Nephron (organoid): ENCODE results near the gene ADCY5.

ENCODE experiments used
- H3K27ac Mint-ChIP-seq, 3 experiments: 2 replicates each; pipeline ENCODE4 v1.8.0; 2020; ENCODE audit warnings: mixed read lengths in 3 of 3, mild to moderate bottlenecking in 2 of 3, moderate library complexity in 1 of 3
- H3K27me3 Mint-ChIP-seq: 2 replicates; pipeline ENCODE4 v1.8.0; 2021; ENCODE audit warnings: low read depth, mild to moderate bottlenecking, moderate library complexity, mixed read lengths
- H3K36me3 Mint-ChIP-seq: 2 replicates; pipeline ENCODE4 v1.8.0; 2020; ENCODE audit warnings: low read depth, mixed read lengths
- H3K4me1 Mint-ChIP-seq: 2 replicates; pipeline ENCODE4 v1.8.0; 2020; ENCODE audit warnings: mixed read lengths
- H3K4me3 Mint-ChIP-seq, 3 experiments: 2 replicates each; pipeline ENCODE4 v1.8.0; 2020; ENCODE audit warnings: mild to moderate bottlenecking in 3 of 3, mixed read lengths in 3 of 3, moderate library complexity in 2 of 3
- H3K9me3 Mint-ChIP-seq: 2 replicates; pipeline ENCODE4 v1.8.0; 2020; ENCODE audit warnings: mixed read lengths
- TF ChIP-seq, protein P1 (sequence below), 3 experiments: fragments of 200-600 bp; sonication (generic); IDR thresholded peaks; one replicate each; pipeline ENCODE4 v1.5.0; 2021; ENCODE audit warnings: antibody characterized with exemption in 3 of 3; ENCODE audit not compliant: unreplicated experiment in 3 of 3

ADCY5 gene

DNA sequence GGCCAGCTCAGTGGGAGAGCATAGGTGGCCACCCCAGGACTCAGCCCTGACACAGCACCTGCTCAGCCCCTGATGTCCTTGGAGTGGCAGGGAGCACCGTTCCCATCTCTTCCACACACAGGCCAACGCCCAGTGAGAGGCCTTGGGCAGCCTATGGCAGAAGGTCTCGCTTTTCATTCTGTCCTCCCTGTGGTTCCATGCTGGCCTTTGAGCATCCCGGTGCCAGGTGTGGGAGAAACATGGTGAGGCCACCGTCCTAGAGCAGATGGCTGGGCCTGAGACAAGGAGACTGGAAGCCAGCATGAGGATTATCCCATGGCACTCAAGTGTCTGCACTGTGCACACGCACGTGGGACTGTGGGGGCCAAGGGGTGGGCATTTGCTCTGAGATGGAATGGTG is 25.1 kb downstream of the ADCY5 start:
- H3K4me1 Mint-ChIP-seq: peaks cover 21% of the 10 kb centered on the region
- H3K9me3 Mint-ChIP-seq: no peaks in the 10 kb centered on the region
- H3K4me3 Mint-ChIP-seq: no peak overlapping the region
- H3K27ac Mint-ChIP-seq: no peak overlapping the region
- H3K36me3 Mint-ChIP-seq: no peaks in the 10 kb centered on the region
- H3K27me3 Mint-ChIP-seq: peaks cover 26% of the 10 kb centered on the region
- TF ChIP-seq, protein P1, sequence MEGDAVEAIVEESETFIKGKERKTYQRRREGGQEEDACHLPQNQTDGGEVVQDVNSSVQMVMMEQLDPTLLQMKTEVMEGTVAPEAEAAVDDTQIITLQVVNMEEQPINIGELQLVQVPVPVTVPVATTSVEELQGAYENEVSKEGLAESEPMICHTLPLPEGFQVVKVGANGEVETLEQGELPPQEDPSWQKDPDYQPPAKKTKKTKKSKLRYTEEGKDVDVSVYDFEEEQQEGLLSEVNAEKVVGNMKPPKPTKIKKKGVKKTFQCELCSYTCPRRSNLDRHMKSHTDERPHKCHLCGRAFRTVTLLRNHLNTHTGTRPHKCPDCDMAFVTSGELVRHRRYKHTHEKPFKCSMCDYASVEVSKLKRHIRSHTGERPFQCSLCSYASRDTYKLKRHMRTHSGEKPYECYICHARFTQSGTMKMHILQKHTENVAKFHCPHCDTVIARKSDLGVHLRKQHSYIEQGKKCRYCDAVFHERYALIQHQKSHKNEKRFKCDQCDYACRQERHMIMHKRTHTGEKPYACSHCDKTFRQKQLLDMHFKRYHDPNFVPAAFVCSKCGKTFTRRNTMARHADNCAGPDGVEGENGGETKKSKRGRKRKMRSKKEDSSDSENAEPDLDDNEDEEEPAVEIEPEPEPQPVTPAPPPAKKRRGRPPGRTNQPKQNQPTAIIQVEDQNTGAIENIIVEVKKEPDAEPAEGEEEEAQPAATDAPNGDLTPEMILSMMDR (IDR thresholded peaks at IDR 0.05; ENCODE audit: unreplicated experiment in 3 of 3): no peak

DNA sequence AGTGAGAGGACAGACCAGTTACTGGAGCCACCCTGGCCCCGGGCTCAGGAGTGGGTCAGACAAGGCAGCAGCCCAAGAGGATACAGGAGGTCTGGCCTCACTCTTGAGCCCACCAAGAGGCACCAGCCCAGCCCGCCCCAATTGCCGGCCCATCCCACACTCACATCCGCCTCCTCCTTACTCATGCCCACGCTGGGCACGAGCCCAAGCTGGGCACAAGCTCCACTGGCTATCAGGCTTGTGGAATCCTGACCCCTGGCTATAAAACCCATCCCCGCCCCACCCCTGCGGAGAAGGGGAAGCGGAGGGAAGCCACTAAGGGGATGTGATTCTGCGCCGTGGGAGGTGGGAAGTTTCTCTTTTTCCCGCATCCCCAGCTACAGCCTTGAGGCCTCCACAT is 25.9 kb downstream of the ADCY5 start:
- Mint-ChIP-seq H3K4me1 (peaks cover 27% of the 10 kb centered on the region), H3K36me3 (no peaks in the 10 kb centered on the region), H3K27ac (no peak overlapping the region), H3K27me3 (peaks cover 23% of the 10 kb centered on the region), H3K9me3 (no peaks in the 10 kb centered on the region), H3K4me3 (no peak overlapping the region)
- TF ChIP-seq, protein P1 (IDR thresholded peaks at IDR 0.05; ENCODE audit: unreplicated experiment in 3 of 3): no peak

DNA sequence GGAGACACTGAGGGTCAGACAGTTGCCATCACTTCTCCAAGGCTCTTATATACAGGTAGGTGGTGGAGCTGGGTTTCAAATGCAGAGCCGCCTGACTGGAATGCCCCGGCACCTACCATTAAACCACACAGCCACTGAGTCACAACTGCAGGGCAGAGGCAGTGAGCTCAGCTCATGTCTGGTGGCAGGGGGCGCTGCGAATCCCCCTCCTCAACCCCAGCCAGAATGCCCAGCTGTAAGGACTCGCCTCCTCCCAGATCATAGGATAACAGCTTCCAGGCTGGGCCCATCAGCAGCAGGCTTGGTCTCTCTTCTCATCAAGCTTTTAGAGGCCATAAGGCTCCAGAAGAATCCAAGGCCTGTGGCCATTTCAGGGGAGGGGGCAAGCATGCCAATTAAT is 26.4 kb downstream of the ADCY5 start:
- H3K27ac Mint-ChIP-seq: peak overlapping the region in 1 of 3 experiments; percentile 20
- peaks cover 27% of the 10 kb centered on the region for H3K4me1 Mint-ChIP-seq
- H3K4me3 Mint-ChIP-seq: no peak overlapping the region
- TF ChIP-seq, protein P1 (IDR thresholded peaks at IDR 0.05; ENCODE audit: unreplicated experiment in 3 of 3): no peak
- peaks cover 22% of the 10 kb centered on the region for H3K27me3 Mint-ChIP-seq
- H3K9me3 Mint-ChIP-seq: no peaks in the 10 kb centered on the region
- no peaks in the 10 kb centered on the region for H3K36me3 Mint-ChIP-seq

DNA sequence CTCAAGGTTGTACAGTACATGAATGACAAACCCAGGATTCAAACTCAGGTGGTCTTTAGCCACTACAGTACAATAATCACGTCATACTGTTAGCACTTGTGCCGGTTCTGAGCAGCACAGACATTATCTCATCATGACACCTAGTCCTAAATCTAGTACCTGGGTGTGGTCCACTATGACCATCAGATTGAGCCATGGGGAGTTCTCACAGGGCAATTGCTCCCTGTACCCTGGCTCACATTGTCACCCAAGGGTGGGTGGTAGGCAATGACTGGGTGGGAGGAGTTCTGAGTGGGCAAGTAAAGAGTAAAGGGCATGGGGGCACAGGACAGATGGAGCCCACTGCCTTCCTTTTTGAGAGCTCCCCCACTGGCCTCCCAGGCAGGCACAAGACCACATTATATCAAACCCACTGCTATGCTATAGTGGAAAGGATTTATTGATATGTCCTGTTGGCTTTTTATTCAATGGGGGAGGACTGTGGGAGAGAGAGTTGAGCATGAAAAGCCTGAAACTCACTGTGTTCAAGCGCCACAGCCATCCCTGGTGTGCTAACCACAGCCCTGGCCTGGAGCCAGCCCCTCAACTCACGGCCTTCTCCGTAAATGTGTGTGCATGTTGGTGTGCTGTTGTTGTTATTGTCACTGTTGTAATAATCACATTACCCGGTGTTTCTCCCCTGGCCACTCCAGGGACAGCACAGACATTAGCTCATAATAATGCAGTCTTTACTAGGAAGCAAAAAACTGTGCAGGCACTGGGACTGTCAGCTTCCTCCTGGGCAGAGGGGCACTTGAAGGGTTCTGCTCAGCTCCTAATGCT is 27.3 kb downstream of the ADCY5 start:
- H3K4me1 Mint-ChIP-seq: peaks cover 33% of the 10 kb centered on the region
- no peaks in the 10 kb centered on the region for H3K9me3 Mint-ChIP-seq
- H3K36me3 Mint-ChIP-seq: no peaks in the 10 kb centered on the region
- H3K27me3 Mint-ChIP-seq: peaks cover 18% of the 10 kb centered on the region
- no peak overlapping the region for H3K4me3 Mint-ChIP-seq
- peak overlapping the region in 2 of 3 experiments; percentile 20 to 21 for H3K27ac Mint-ChIP-seq
- TF ChIP-seq, protein P1 (IDR thresholded peaks at IDR 0.05; ENCODE audit: unreplicated experiment in 3 of 3): no peak

DNA sequence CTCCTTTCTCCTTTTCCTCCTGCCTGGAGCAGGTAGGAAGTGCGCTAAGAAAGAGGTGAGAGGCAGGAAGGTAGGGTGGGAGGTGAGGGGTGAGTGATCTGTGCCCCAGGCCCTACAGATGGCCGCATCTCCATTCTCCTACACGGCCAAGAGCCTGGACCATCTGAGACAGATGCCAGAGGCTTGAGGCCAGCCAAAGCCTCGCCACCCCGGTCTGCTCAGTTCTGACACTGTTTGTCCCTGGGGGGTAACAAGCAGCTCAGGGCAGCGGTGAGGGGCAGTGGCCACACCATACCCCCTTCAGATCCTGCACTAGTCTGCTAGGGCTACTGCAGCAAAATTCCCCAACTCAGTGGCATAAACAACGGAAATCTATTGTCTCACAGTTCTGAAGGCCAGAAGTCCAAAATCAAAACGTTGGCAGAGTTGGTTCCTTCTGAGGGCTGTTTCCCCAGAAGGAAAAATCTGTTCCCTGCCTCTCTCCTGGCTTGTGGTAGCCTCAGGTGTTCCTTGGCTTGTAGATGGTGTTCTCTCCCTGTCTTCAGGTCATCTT is 28.4 kb downstream of the ADCY5 start:
- Mint-ChIP-seq H3K27me3 (peaks cover 10% of the 10 kb centered on the region), H3K9me3 (no peaks in the 10 kb centered on the region), H3K27ac (peak overlapping the region in 2 of 3 experiments; percentile 67 to 81), H3K4me3 (no peak overlapping the region), H3K4me1 (peaks cover 42% of the 10 kb centered on the region), H3K36me3 (no peaks in the 10 kb centered on the region)
- TF ChIP-seq, protein P1 (IDR thresholded peaks at IDR 0.05; ENCODE audit: unreplicated experiment in 3 of 3): no peak
